ENCODE results near the gene LAMTOR3. TPM values are rescaled to one million over a fixed set of nuclear protein-coding genes. Genes with fewer than 3 reads are reported as not detected.

The LAMTOR3 gene
- total RNA-seq, 1 donor, result 69.9 TPM

GRCh38 chr4:99857307-99857706, 36.9 kb downstream of the LAMTOR3 start:
- no peak overlapping the region for H3K4me3 ChIP-seq (ENCODE audit: low read depth, low read length)
- TF ChIP-seq CTCF (IDR thresholded peaks at IDR 0.05; ENCODE audit: insufficient read depth, low read length), result no peak
- no peak for DNase-seq (ENCODE audit: low read depth)

- no peak overlapping the region for H3K4me3 ChIP-seq (ENCODE audit: low read depth, low read length)
- no peak for TF ChIP-seq CTCF (IDR thresholded peaks at IDR 0.05; ENCODE audit: insufficient read depth, low read length)
- DNase-seq (ENCODE audit: low read depth), result peak; percentile 33
Measured at GRCh38 chr4:99856166-99856565, 38.1 kb downstream of the LAMTOR3 start.

- TF ChIP-seq CTCF (IDR thresholded peaks at IDR 0.05; ENCODE audit: insufficient read depth, low read length), result no peak
- H3K4me3 ChIP-seq (ENCODE audit: low read depth, low read length), result no peak overlapping the region
- DNase-seq (ENCODE audit: low read depth), result no peak
Measured at GRCh38 chr4:99855678-99856077, 38.5 kb downstream of the LAMTOR3 start.

DNA sequence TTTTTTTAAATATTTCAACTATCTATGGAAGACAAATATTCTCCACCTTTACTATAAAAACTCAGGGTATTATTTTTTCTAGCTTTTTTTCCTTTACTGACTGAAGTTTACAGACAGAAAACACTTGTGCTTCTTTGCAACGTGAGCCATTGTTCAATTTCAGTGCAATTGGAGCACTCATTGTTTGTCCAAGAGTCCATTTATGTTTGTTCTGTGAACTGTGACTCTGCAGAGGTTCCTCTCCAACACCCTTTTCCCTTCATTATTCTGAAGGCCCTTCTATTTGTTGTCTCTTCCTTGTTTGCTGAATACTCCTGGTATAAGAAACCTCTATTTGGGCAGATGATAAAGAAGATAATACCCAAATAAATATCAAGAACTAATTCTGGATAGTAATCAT, 40.2 kb downstream of the LAMTOR3 start:
- TF ChIP-seq CTCF (IDR thresholded peaks at IDR 0.05; ENCODE audit: insufficient read depth, low read length), result no peak
- no peak overlapping the region for H3K4me3 ChIP-seq (ENCODE audit: low read depth, low read length)
- no peak for DNase-seq (ENCODE audit: low read depth)

GRCh38 chr4:99853190-99853589, 41.0 kb downstream of the LAMTOR3 start:
- no peak for DNase-seq (ENCODE audit: low read depth)
- TF ChIP-seq CTCF (IDR thresholded peaks at IDR 0.05; ENCODE audit: insufficient read depth, low read length), result no peak

DNA sequence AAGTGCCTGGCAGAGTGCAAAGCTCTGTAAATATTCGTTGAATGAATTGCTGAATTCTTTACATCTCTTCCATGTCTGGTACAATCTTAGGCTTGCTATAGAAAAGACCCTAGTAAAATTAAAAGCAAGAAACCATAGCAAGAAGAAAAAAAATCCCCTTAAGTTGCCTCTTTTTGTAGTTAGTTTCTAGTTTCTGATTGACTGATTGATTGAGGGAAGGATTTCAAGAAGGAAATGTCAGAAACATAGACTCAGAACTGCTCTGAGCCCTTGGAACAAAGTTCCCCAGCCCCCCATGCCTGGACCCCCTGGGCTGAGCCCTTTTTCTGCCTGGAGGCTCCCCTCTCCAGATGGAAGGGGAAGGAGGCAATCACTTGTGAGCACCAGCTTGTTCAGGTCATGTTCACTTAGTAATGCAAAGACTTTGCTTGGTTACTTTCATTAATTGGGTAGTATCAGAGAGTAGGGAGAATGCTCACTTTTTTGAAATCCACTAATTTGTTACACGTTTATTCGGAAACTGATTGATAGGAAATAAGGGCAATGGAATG, 42.0 kb downstream of the LAMTOR3 start:
- TF ChIP-seq CTCF (IDR thresholded peaks at IDR 0.05; ENCODE audit: insufficient read depth, low read length), result no peak
- DNase-seq (ENCODE audit: low read depth), result no peak
- H3K4me3 ChIP-seq (ENCODE audit: low read depth, low read length), result no peak overlapping the region

More at GRCh38 chr4:99853190-99853589, 41.0 kb downstream of the LAMTOR3 start:
- no peak overlapping the region for H3K4me3 ChIP-seq (ENCODE audit: low read depth, low read length)

DNA sequence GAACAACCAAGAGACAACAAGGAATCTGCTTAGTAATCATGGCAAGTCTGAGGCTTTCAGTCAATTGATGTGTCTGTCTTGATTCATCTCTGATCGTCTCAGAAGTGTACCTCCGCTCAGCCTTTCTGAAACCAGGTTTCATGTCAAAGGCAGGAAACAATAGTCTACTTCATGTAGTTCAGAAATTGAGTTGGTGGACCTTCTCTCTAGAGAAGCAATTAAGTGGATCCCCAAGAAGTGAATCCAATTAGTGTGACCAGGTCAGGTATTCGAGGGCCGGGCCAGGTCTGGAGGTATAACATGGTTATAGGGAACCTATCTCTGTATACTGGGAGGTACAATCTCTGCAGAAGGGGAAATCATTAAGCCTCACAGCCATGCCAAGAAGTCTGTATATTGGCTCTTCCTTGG, 45.6 kb downstream of the LAMTOR3 start:
- DNase-seq (ENCODE audit: low read depth), result no peak
- TF ChIP-seq CTCF (IDR thresholded peaks at IDR 0.05; ENCODE audit: insufficient read depth, low read length), result no peak
- H3K4me3 ChIP-seq (ENCODE audit: low read depth, low read length), result no peak overlapping the region
